OCI-LY3 (cell line): ENCODE results near the gene ULK1.

Experiments used
- EZH2phosphoT487 ChIP-seq: fragments of 200-600 bp; shearing (Covaris generic); IDR thresholded peaks from 2 replicates; pipeline ENCODE4 v1.6.1; 2018; ENCODE audit warnings: antibody characterized with exemption, mixed run types, low read depth
- TF ChIP-seq, protein P1 (sequence below): fragments of 200-600, 300-600 bp; sonication (generic); IDR thresholded peaks from 2 replicates; pipeline ENCODE4 v1.5.1; 2014; ENCODE audit warnings: antibody characterized with exemption, low read length, low read depth

DNA sequence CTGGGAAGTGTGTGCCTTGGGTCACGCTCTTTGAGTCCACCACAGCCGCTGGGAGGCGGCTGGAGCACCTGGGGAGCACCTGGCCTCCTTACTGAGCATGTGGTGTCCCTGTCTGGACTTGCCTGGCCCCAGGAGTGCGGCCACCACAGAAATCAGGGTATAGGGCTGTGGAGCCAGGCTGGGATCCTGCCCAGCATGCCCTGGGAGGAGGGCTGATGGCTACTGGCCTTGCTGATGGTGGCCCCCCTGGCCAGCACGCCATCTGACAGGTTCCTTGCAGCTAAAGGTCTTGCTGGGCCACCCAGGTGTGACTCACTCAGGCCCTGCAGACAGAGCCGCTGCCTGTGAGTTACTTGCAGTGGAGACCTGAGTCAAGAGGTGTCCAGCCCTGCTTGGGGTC is 6.0 kb downstream of the ULK1 start:
- TF ChIP-seq, protein P1, sequence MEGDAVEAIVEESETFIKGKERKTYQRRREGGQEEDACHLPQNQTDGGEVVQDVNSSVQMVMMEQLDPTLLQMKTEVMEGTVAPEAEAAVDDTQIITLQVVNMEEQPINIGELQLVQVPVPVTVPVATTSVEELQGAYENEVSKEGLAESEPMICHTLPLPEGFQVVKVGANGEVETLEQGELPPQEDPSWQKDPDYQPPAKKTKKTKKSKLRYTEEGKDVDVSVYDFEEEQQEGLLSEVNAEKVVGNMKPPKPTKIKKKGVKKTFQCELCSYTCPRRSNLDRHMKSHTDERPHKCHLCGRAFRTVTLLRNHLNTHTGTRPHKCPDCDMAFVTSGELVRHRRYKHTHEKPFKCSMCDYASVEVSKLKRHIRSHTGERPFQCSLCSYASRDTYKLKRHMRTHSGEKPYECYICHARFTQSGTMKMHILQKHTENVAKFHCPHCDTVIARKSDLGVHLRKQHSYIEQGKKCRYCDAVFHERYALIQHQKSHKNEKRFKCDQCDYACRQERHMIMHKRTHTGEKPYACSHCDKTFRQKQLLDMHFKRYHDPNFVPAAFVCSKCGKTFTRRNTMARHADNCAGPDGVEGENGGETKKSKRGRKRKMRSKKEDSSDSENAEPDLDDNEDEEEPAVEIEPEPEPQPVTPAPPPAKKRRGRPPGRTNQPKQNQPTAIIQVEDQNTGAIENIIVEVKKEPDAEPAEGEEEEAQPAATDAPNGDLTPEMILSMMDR = no peak
- no peak for TF ChIP-seq EZH2phosphoT487
